Measurements from ENCODE around the gene PTGR2.

Gene PTGR2

DNA sequence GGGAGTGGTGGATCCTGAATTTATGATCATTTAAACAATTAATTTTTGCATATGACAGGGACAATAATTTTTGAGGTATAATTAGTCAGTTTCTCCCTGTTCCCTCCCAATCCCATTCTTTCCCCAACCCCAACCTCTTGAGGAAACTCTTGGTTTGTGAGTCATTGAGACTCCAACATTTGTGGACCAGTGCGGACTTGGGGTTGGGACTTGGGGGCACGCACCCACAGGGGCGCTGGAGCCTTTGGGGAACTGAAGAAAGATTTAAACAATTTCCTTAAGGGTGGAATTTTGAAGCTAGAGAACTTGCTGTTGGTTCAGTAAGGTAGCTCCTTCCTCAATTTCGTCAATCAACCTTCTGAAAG, 17.4 kb upstream of the PTGR2 start:
- no peak for TF ChIP-seq SIN3A (IDR thresholded peaks at IDR 0.05; ENCODE audit: borderline replicate concordance, insufficient read depth, low read length)
- no peak for TF ChIP-seq POLR2AphosphoS5 (IDR thresholded peaks at IDR 0.05; ENCODE audit: low read depth, low read length)
- no peak for TF ChIP-seq FOXP2 (optimal IDR thresholded peaks at IDR 0.05; ENCODE audit: borderline replicate concordance, extremely low read depth, extremely low read length, insufficient read depth)
- TF ChIP-seq TAF1 (IDR thresholded peaks at IDR 0.05; ENCODE audit: borderline replicate concordance, insufficient read depth, low read length), result no peak
- TF ChIP-seq, protein P1, sequence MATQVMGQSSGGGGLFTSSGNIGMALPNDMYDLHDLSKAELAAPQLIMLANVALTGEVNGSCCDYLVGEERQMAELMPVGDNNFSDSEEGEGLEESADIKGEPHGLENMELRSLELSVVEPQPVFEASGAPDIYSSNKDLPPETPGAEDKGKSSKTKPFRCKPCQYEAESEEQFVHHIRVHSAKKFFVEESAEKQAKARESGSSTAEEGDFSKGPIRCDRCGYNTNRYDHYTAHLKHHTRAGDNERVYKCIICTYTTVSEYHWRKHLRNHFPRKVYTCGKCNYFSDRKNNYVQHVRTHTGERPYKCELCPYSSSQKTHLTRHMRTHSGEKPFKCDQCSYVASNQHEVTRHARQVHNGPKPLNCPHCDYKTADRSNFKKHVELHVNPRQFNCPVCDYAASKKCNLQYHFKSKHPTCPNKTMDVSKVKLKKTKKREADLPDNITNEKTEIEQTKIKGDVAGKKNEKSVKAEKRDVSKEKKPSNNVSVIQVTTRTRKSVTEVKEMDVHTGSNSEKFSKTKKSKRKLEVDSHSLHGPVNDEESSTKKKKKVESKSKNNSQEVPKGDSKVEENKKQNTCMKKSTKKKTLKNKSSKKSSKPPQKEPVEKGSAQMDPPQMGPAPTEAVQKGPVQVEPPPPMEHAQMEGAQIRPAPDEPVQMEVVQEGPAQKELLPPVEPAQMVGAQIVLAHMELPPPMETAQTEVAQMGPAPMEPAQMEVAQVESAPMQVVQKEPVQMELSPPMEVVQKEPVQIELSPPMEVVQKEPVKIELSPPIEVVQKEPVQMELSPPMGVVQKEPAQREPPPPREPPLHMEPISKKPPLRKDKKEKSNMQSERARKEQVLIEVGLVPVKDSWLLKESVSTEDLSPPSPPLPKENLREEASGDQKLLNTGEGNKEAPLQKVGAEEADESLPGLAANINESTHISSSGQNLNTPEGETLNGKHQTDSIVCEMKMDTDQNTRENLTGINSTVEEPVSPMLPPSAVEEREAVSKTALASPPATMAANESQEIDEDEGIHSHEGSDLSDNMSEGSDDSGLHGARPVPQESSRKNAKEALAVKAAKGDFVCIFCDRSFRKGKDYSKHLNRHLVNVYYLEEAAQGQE (IDR thresholded peaks at IDR 0.05; ENCODE audit: insufficient read depth in 1 of 2, low read depth in 2 of 2, low read length in 2 of 2), result no peak

DNA sequence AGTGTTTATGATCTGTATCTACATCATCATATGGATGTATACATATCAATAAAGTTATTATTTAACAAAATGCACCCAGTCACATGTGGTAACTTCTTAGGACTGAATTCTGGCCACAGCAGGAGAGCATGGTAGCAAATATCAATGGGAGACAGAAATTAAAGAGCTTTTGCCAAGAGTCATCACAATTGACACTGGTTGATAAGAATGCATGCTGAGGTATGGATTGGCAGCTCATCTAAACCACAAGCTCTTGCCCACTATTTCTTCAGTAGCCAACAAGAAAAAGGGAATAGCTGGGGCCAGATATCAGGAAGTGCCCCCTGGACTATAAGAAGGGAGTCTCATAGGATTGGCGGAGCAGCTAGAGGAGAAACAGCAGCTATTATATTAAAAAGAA, 9.4 kb upstream of the PTGR2 start:
- TF ChIP-seq, protein P1 (IDR thresholded peaks at IDR 0.05; ENCODE audit: insufficient read depth in 1 of 2, low read depth in 2 of 2, low read length in 2 of 2), result no peak
- TF ChIP-seq SIN3A (IDR thresholded peaks at IDR 0.05; ENCODE audit: borderline replicate concordance, insufficient read depth, low read length) (no peak), POLR2AphosphoS5 (IDR thresholded peaks at IDR 0.05; ENCODE audit: low read depth, low read length) (no peak), FOXP2 (optimal IDR thresholded peaks at IDR 0.05; ENCODE audit: borderline replicate concordance, extremely low read depth, extremely low read length, insufficient read depth) (no peak), TAF1 (IDR thresholded peaks at IDR 0.05; ENCODE audit: borderline replicate concordance, insufficient read depth, low read length) (no peak)

DNA sequence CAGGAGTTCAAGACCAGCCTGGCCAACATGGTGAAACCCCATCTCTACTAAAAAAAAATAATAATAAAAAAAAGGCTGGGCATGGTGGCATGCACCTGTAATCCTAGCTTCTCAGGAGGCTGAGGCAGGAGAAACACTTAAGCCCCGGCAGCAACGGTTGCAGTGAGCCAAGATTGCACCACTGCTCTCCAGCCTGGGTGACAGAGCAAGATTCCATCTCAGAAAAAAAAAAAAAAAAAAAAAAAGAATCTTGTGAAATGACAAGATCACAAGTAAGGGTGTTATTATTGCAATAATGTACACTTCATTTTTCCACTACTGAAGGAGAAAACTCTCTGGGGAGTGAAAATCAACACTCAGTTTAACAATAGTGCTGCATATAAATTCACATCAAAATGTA, 8.8 kb upstream of the PTGR2 start:
- TF ChIP-seq SIN3A (IDR thresholded peaks at IDR 0.05; ENCODE audit: borderline replicate concordance, insufficient read depth, low read length) (no peak), POLR2AphosphoS5 (IDR thresholded peaks at IDR 0.05; ENCODE audit: low read depth, low read length) (no peak), TAF1 (IDR thresholded peaks at IDR 0.05; ENCODE audit: borderline replicate concordance, insufficient read depth, low read length) (no peak), FOXP2 (optimal IDR thresholded peaks at IDR 0.05; ENCODE audit: borderline replicate concordance, extremely low read depth, extremely low read length, insufficient read depth) (no peak)
- TF ChIP-seq, protein P1 (IDR thresholded peaks at IDR 0.05; ENCODE audit: insufficient read depth in 1 of 2, low read depth in 2 of 2, low read length in 2 of 2), result no peak

DNA sequence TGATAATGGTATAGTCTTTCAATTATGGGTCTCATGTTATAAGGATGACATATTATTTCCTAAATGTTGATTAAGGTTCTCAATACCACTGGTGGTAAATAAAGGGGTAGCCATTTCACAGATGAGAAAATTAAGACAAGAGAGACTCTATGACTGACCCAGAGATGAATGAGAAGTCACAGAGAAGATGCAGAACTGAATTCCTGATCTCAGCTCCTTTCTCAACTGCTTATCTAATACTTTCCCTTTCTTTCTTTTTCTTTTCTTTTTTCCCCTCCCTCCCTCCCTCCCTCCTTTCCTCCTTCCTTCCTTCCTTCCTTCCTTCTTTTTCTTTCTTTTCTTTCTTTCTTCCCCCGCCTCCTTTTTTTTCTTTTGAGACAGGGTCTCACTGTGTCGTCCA, 8.3 kb upstream of the PTGR2 start:
- no peak for TF ChIP-seq FOXP2 (optimal IDR thresholded peaks at IDR 0.05; ENCODE audit: borderline replicate concordance, extremely low read depth, extremely low read length, insufficient read depth)
- TF ChIP-seq SIN3A (IDR thresholded peaks at IDR 0.05; ENCODE audit: borderline replicate concordance, insufficient read depth, low read length), result no peak
- no peak for TF ChIP-seq POLR2AphosphoS5 (IDR thresholded peaks at IDR 0.05; ENCODE audit: low read depth, low read length)
- TF ChIP-seq TAF1 (IDR thresholded peaks at IDR 0.05; ENCODE audit: borderline replicate concordance, insufficient read depth, low read length), result no peak

DNA sequence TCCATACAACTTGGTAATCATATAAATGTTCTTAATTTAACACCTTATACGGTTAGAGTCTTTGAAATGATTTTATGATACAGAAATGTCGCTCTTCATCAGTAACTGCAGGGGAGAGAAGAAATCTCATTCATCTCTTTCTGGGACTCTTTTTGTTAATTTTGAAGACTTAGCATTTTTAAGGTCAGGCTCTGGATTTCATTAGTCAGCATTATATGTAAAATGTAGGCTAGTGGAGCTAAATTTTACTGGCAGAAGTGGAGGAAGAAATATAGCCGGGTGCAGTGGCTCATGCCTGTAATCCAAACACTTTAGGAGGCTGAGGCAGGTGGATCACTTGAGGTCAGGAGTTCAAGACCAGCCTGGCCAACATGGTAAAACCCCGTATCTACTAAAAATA, 4.7 kb upstream of the PTGR2 start:
- TF ChIP-seq POLR2AphosphoS5 (IDR thresholded peaks at IDR 0.05; ENCODE audit: low read depth, low read length) (no peak), SIN3A (IDR thresholded peaks at IDR 0.05; ENCODE audit: borderline replicate concordance, insufficient read depth, low read length) (no peak), TAF1 (IDR thresholded peaks at IDR 0.05; ENCODE audit: borderline replicate concordance, insufficient read depth, low read length) (no peak), FOXP2 (optimal IDR thresholded peaks at IDR 0.05; ENCODE audit: borderline replicate concordance, extremely low read depth, extremely low read length, insufficient read depth) (no peak)
- TF ChIP-seq, protein P1 (IDR thresholded peaks at IDR 0.05; ENCODE audit: insufficient read depth in 1 of 2, low read depth in 2 of 2, low read length in 2 of 2), result no peak

Measured in PFSK-1 (cell line).